Fibroblast of skin of right quadriceps (primary cell): Measurements from ENCODE around the gene MYL1.

Source experiments
- DNase-seq: peaks from one replicate; pipeline ENCODE4 v3.0.0-alpha.2; 2013

MYL1 gene

DNA sequence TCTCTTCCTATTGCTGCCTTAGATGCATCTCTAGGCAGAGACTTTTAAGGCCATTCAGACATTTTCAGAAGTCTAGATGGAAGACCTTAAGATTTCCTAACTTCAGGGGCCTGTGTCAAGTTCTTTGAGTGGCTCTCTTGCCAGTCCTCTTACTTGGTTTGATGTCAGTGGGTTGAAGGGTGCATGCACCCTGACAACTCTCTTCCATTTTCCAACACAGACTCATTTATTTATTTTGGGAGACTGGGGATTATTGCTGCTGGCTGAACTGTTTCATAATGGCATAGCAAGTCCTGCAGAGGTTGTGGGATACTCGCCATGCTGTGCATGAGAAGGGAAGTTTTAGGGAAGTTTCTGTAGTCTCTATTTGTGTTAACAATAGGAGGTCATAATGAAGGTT lies 50.7 kb downstream of the MYL1 start:
- no peak for DNase-seq

DNA sequence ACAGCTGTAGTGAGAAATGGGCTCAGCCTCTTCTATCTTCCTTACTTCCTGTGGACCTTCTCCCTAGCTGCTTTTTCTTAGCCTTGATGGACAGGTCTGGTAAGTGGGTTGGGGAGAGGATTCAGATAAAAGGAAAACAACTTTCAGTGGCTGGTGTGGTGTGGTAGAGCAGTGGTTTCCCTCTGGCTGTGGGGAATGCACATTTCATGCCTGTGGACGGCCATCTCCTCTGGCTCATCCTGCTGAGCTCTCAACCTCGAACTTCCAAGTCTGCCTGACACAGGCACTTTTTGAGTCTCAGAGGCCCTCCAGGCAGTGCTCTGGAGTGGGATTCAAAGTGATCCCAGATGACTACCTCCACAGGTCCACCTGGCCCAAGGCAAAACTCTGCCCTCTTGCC lies 51.1 kb downstream of the MYL1 start:
- DNase-seq: no peak

DNA sequence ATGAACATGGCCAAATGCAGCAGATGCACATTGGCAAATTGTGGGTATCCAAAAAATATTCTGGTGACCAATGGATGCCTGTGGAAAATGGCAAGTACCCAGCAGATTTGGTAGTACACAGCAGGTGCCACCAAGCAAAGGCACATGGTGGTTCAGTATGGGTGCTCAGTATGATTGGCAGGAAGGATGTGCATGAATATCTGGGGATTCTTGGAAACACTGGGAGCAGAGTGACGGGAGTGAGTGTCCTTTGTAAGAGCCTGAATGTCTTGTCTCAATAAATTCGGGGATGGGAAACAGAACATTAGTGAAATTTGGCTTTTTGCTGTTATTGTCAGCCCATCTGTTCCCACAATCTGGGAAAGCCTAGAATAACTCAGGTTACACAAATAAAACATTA lies 52.9 kb downstream of the MYL1 start:
- DNase-seq: no peak

DNA sequence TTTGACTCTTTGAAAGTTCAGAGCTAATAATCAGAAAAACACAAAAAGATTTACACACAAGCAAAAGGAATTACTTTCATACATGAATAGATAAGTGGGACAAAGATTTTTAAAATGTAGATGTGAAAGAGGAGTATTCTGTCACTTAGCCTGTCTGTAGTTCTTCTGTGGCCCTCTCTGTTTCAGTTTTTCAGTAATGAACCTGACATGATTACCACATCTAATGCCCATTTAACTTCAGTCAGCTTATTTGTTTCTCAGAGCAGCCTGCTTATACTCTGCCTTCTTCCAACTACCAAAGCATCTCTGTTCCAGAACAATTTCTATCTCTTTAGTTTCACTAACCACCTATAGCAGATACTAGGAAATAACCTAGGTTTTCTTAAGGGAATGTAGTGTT lies 55.3 kb downstream of the MYL1 start:
- no peak for DNase-seq

DNA sequence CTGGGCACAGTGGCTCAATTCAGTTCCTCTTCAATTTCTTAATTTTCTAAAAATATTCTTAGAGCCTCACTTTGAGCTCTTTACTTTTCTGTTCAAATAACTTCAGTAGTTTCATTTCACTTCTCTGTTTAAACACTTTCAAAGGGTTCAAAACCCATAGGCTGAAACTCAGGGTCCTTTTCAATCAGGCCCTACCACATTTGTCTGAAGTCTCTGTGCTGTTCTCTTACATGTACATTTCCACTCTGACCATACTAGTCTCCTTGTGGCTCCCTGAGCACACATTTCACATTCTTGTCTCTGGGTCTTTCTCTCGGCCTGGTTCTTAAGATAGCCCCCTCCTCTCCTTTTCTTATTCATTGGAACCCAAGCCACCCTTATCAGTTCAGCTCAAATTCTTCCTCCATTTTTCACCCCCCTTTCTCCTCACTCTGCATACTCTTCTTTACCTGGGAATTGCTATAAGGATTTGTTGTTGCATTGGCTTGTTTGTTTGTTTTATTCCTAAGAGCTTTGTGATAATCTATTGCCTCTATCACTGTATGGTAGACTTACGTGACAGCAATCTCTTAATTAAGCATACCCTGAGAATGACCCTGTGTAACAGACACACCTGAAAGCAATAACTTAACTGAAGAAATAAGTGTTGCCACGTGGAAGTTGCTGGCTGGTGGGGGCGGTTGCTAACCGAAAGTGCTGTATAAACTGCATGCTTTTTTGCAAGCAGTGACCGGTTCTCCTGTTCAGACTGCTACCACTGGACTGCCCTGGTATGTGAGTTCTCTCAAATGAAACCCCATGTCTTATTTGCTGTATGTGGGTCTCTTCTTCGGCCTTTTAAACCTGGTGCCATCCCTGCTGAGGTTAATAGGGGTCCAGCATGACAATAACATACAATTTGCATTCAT lies 62.0 kb downstream of the MYL1 start:
- DNase-seq: no peak

DNA sequence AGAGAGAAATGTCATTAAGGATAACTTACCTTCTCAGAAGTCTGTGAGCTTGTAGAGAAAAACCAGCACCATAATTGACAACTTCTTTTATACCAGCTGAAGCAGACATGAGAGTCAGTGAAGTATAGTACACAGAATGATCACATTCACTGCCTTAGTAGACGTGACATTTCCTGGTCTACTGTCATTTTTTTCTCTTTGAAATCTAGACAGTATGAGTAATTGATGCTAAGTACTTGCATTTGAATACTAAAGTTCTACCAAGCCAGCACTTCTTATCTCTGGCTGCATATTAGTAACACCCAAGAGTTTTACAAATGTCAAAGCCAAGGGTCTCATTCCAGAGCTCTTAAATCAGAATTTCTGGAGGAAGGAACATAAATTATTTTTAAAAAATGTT lies 64.4 kb downstream of the MYL1 start:
- no peak for DNase-seq
